Ovary (tissue), 3 donors: ENCODE data around the gene FBXL20.

Source experiments
- EP300 ChIP-seq: sonication (generic); formaldehyde crosslinking; IDR thresholded peaks from one replicate; pipeline ENCODE4 v1.6.1; 2017; ENCODE audit warnings: antibody characterized with exemption
- POLR2A ChIP-seq: fragments of 450-650 bp; IDR thresholded peaks from one replicate; pipeline ENCODE4 v1.6.1; 2017; ENCODE audit warnings: antibody characterized with exemption, mild to moderate bottlenecking, moderate library complexity
- TF ChIP-seq, protein P1 (sequence below), 3 donors: fragments of 450-650 bp in 2 of 3; fragments of 200-600 bp in 1 of 3; IDR thresholded peaks; one replicate each; pipeline versions ENCODE4 v1.5.1 to v1.8.0; 2016 to 2022; ENCODE audit warnings: antibody characterized with exemption in 3 of 3, mild to moderate bottlenecking in 1 of 3
- donor health status: DM: no; HTN: no; CAD: no.

- TF ChIP-seq, protein P1, sequence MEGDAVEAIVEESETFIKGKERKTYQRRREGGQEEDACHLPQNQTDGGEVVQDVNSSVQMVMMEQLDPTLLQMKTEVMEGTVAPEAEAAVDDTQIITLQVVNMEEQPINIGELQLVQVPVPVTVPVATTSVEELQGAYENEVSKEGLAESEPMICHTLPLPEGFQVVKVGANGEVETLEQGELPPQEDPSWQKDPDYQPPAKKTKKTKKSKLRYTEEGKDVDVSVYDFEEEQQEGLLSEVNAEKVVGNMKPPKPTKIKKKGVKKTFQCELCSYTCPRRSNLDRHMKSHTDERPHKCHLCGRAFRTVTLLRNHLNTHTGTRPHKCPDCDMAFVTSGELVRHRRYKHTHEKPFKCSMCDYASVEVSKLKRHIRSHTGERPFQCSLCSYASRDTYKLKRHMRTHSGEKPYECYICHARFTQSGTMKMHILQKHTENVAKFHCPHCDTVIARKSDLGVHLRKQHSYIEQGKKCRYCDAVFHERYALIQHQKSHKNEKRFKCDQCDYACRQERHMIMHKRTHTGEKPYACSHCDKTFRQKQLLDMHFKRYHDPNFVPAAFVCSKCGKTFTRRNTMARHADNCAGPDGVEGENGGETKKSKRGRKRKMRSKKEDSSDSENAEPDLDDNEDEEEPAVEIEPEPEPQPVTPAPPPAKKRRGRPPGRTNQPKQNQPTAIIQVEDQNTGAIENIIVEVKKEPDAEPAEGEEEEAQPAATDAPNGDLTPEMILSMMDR (IDR thresholded peaks at IDR 0.05), result no peak
- no peak for TF ChIP-seq POLR2A
- TF ChIP-seq EP300, result no peak
Observed at GRCh38 chr17:39404542-39405378, 3.3 kb upstream of the FBXL20 start.
